GM13977 (cell line): ENCODE measurements around the gene STK11.

ENCODE experiments used
- DNase-seq: peaks from one replicate; pipeline ENCODE4 v3.0.0; 2012; ENCODE audit warnings: low spot score
- CTCF ChIP-seq: IDR thresholded peaks from 2 replicates; pipeline ENCODE4 v1.5.1; 2012; ENCODE audit warnings: mild to moderate bottlenecking, control low read depth; ENCODE audit not compliant: insufficient read depth; ENCODE audit errors: extremely low read depth, missing control alignments
- in situ Hi-C: fragments of 300-500 bp; cut with MboI; formaldehyde crosslinking; loops from one replicate; pipeline ENCODE4 v1.12.0; 2022; ENCODE audit warnings: low sequenced_read_pairs, low pct_unique_long_range_greater_than_20kb, mixed read lengths, inconsistent platforms; ENCODE audit not compliant: unreplicated experiment

STK11 gene

GRCh38 chr19:1166872-1167573, 38.6 kb upstream of the STK11 start:
- TF ChIP-seq CTCF = no peak
- in situ Hi-C loops = no loop called here
- no peak for DNase-seq

- in situ Hi-C loops = no loop called here
- DNase-seq = no peak
- TF ChIP-seq CTCF = no peak
Observed at GRCh38 chr19:1167687-1168571, 37.6 kb upstream of the STK11 start.

- in situ Hi-C loops = no loop called here
- no peak for TF ChIP-seq CTCF
- DNase-seq = no peak
Observed at GRCh38 chr19:1168572-1169410, 36.8 kb upstream of the STK11 start.

GRCh38 chr19:1169411-1169791, 36.2 kb upstream of the STK11 start:
- no peak for TF ChIP-seq CTCF
- no peak for DNase-seq
- in situ Hi-C loops = no loop called here

GRCh38 chr19:1169921-1170885, 35.4 kb upstream of the STK11 start:
- no peak for TF ChIP-seq CTCF
- in situ Hi-C loops = no loop called here
- no peak for DNase-seq
